NCI-H69 (cell line): ENCODE results near the gene FRMD4A.
"Not testable (repeated sequence)": the region's sequence is repeated elsewhere in the genome, so short reads cannot be mapped to it uniquely, and the experiment has no call there.

Experiments
- DNase-seq: peaks from one replicate; lab custom pipeline; 2025; lab: John Stamatoyannopoulos, UW

The FRMD4A gene

GRCh38 chr10:14241196-14241595, 89.5 kb downstream of the FRMD4A start:
- DNase-seq: no peak

- DNase-seq: peak; percentile 83
Observed at GRCh38 chr10:14240253-14241189, 90.2 kb downstream of the FRMD4A start.

- DNase-seq: not testable (repeated sequence)
Observed at GRCh38 chr10:14238659-14239058, 92.1 kb downstream of the FRMD4A start.

- no peak for DNase-seq
Observed at GRCh38 chr10:14236341-14236740, 94.4 kb downstream of the FRMD4A start.

GRCh38 chr10:14235566-14236195, 95.0 kb downstream of the FRMD4A start:
- no peak for DNase-seq

GRCh38 chr10:14233566-14233965, 97.2 kb downstream of the FRMD4A start:
- DNase-seq: no peak

- not testable (repeated sequence) for DNase-seq
Observed at GRCh38 chr10:14228798-14229197, 101.9 kb downstream of the FRMD4A start.

- DNase-seq: no peak
Observed at GRCh38 chr10:14225379-14225778, 105.3 kb downstream of the FRMD4A start.

- DNase-seq: no peak
Observed at GRCh38 chr10:14220026-14220425, 110.7 kb downstream of the FRMD4A start.

GRCh38 chr10:14219411-14219810, 111.3 kb downstream of the FRMD4A start:
- DNase-seq: no peak

GRCh38 chr10:14215641-14216040, 115.1 kb downstream of the FRMD4A start:
- no peak for DNase-seq

GRCh38 chr10:14213703-14214102, 117.0 kb downstream of the FRMD4A start:
- DNase-seq: not testable (repeated sequence)

GRCh38 chr10:14211610-14212009, 119.1 kb downstream of the FRMD4A start:
- DNase-seq: no peak

- no peak for DNase-seq
Observed at GRCh38 chr10:14208231-14208630, 122.5 kb downstream of the FRMD4A start.

GRCh38 chr10:14205233-14205632, 125.5 kb downstream of the FRMD4A start:
- DNase-seq: no peak

- DNase-seq: peak; percentile 73
Observed at GRCh38 chr10:14200698-14201544, 129.8 kb downstream of the FRMD4A start.

- not testable (repeated sequence) for DNase-seq
Observed at GRCh38 chr10:14199098-14199497, 131.6 kb downstream of the FRMD4A start.

GRCh38 chr10:14198078-14198477, 132.6 kb downstream of the FRMD4A start:
- DNase-seq: no peak

GRCh38 chr10:14196113-14196512, 134.6 kb downstream of the FRMD4A start:
- DNase-seq: peak; percentile 17

- DNase-seq: peak; percentile 36
Observed at GRCh38 chr10:14195433-14195832, 135.3 kb downstream of the FRMD4A start.

- DNase-seq: peak; percentile 28
Observed at GRCh38 chr10:14192746-14193145, 138.0 kb downstream of the FRMD4A start.

- DNase-seq: no peak
Observed at GRCh38 chr10:14191871-14192270, 138.9 kb downstream of the FRMD4A start.
